Measurements from ENCODE around the gene SLC26A11. TPM values are rescaled to one million over a fixed set of nuclear protein-coding genes. Genes with fewer than 3 reads are reported as not detected.
A peak's percentile ranks its signal among the peaks of the same experiment; 100 is the strongest.

Gene SLC26A11
- polyA plus RNA-seq, 1 donor (not counting 4 experiments of a cell fraction or from before 2014, with no cell fraction given), result 2.2 TPM

GRCh38 chr17:80219013-80219762 is 1.0 kb upstream of the SLC26A11 start:
- dilution Hi-C loops (cut with MboI; ENCODE audit: extremely low pct_ligation_motif_present, low sequenced_read_pairs), result no loop called here
- Histone ChIP-seq H3K79me2 (ENCODE audit: control insufficient read depth, insufficient read depth, low read length) (no peaks in the 10 kb centered on the region), H2AFZ (ENCODE audit: control insufficient read depth, low read length) (peak overlapping the region; percentile 83), H3K4me3 (ENCODE audit: control insufficient read depth in 2 of 3, extremely low read depth in 1 of 3, insufficient read depth in 2 of 3, low read depth in 1 of 3, low read length in 3 of 3) (peak overlapping the region; percentile 74 to 76 (median 75)), H3K9me3 (ENCODE audit: control insufficient read depth, low read depth, low read length) (no peaks in the 10 kb centered on the region), H3K27me3 (ENCODE audit: control insufficient read depth, extremely low read depth, insufficient read depth, low read length) (no peaks in the 10 kb centered on the region), H3K36me3 (ENCODE audit: control insufficient read depth in 2 of 2, extremely low read depth in 1 of 2, insufficient read depth in 2 of 2, low read length in 2 of 2) (peaks cover 0 to 3% of the 10 kb centered on the region in 2 experiments), H4K20me1 (ENCODE audit: control insufficient read depth, extremely low read depth, insufficient read depth, low read length) (no peaks in the 10 kb centered on the region), H3K9ac (ENCODE audit: control insufficient read depth, extremely low read depth, insufficient read depth, low read length) (peak overlapping the region; percentile 79), H3K4me2 (ENCODE audit: control insufficient read depth, extremely low read depth, insufficient read depth, low read depth, low read length) (peak overlapping the region; percentile 86), H3K9me1 (ENCODE audit: control insufficient read depth, extremely low read depth, insufficient read depth, low read length) (no peaks in the 10 kb centered on the region), H3K27ac (ENCODE audit: control insufficient read depth, insufficient read depth, low read length) (peak overlapping the region; percentile 13), H3K4me1 (ENCODE audit: control insufficient read depth, extremely low read depth, insufficient read depth, low read length) (peaks cover 7% of the 10 kb centered on the region)
- FAIRE-seq (peak; percentile 5), DNase-seq (ENCODE audit: low read depth, low spot score) (peak; percentile 42)
- TF ChIP-seq, protein P1, sequence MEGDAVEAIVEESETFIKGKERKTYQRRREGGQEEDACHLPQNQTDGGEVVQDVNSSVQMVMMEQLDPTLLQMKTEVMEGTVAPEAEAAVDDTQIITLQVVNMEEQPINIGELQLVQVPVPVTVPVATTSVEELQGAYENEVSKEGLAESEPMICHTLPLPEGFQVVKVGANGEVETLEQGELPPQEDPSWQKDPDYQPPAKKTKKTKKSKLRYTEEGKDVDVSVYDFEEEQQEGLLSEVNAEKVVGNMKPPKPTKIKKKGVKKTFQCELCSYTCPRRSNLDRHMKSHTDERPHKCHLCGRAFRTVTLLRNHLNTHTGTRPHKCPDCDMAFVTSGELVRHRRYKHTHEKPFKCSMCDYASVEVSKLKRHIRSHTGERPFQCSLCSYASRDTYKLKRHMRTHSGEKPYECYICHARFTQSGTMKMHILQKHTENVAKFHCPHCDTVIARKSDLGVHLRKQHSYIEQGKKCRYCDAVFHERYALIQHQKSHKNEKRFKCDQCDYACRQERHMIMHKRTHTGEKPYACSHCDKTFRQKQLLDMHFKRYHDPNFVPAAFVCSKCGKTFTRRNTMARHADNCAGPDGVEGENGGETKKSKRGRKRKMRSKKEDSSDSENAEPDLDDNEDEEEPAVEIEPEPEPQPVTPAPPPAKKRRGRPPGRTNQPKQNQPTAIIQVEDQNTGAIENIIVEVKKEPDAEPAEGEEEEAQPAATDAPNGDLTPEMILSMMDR (optimal IDR thresholded peaks at IDR 0.05 in 1 of 3, IDR thresholded peaks at IDR 0.05 in 1 of 3, conservative IDR thresholded peaks at IDR 0.05 in 1 of 3; ENCODE audit: extremely low read depth in 1 of 3, insufficient read depth in 2 of 3, low read length in 3 of 3), result no peak
- TF ChIP-seq EZH2 (IDR thresholded peaks at IDR 0.05; ENCODE audit: low read length), result no peak

DNA sequence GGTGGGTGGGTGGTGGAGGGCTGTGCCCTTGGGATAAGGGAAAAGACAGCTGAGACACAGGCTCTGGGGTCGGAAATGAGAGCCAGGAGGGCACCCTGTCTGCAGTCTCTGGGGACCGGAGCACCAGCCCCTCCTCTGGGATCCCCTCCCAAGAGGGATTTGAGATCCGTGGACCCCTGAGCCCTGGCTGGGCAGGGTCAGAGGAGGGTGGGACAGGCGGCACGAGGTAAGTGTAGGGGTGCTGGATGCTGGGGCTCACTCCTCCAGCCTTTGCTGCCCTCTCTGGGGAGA is 519 bp upstream of the SLC26A11 start:
- peak overlapping the region; percentile 74 to 76 (median 75) for H3K4me3 ChIP-seq (ENCODE audit: control insufficient read depth in 2 of 3, extremely low read depth in 1 of 3, insufficient read depth in 2 of 3, low read depth in 1 of 3, low read length in 3 of 3)
- H3K4me2 ChIP-seq (ENCODE audit: control insufficient read depth, extremely low read depth, insufficient read depth, low read depth, low read length), result peak overlapping the region; percentile 86
- DNase-seq (ENCODE audit: low read depth, low spot score) (no peak), FAIRE-seq (no peak)
- no peaks in the 10 kb centered on the region for H3K36me3 ChIP-seq (ENCODE audit: control insufficient read depth in 2 of 2, extremely low read depth in 1 of 2, insufficient read depth in 2 of 2, low read length in 2 of 2)
- no peaks in the 10 kb centered on the region for H3K9me3 ChIP-seq (ENCODE audit: control insufficient read depth, low read depth, low read length)
- TF ChIP-seq, protein P1 (optimal IDR thresholded peaks at IDR 0.05 in 1 of 3, IDR thresholded peaks at IDR 0.05 in 1 of 3, conservative IDR thresholded peaks at IDR 0.05 in 1 of 3; ENCODE audit: extremely low read depth in 1 of 3, insufficient read depth in 2 of 3, low read length in 3 of 3), result no peak
- no peak for TF ChIP-seq EZH2 (IDR thresholded peaks at IDR 0.05; ENCODE audit: low read length)
- no peaks in the 10 kb centered on the region for H4K20me1 ChIP-seq (ENCODE audit: control insufficient read depth, extremely low read depth, insufficient read depth, low read length)
- H3K27ac ChIP-seq (ENCODE audit: control insufficient read depth, insufficient read depth, low read length), result peak overlapping the region; percentile 13
- no peaks in the 10 kb centered on the region for H3K27me3 ChIP-seq (ENCODE audit: control insufficient read depth, extremely low read depth, insufficient read depth, low read length)
- peaks cover 7% of the 10 kb centered on the region for H3K4me1 ChIP-seq (ENCODE audit: control insufficient read depth, extremely low read depth, insufficient read depth, low read length)
- H2AFZ ChIP-seq (ENCODE audit: control insufficient read depth, low read length), result peak overlapping the region; percentile 83
- H3K79me2 ChIP-seq (ENCODE audit: control insufficient read depth, insufficient read depth, low read length), result no peaks in the 10 kb centered on the region
- H3K9ac ChIP-seq (ENCODE audit: control insufficient read depth, extremely low read depth, insufficient read depth, low read length), result peak overlapping the region; percentile 79
- no peaks in the 10 kb centered on the region for H3K9me1 ChIP-seq (ENCODE audit: control insufficient read depth, extremely low read depth, insufficient read depth, low read length)
- dilution Hi-C loops (cut with MboI; ENCODE audit: extremely low pct_ligation_motif_present, low sequenced_read_pairs), result no loop called here
